Amniotic stem cell (primary cell): Measurements from ENCODE around the gene NAP1L1.
A peak's percentile ranks its signal among the peaks of the same experiment; 100 is the strongest.

Experiments
- DNase-seq: peaks from one replicate; lab custom pipeline; 2025; lab: John Stamatoyannopoulos, UW

The NAP1L1 gene

GRCh38 chr12:76037130-76038103 is 47.1 kb downstream of the NAP1L1 start:
- DNase-seq: peak; percentile 65

GRCh38 chr12:76035045-76035444 is 49.4 kb downstream of the NAP1L1 start:
- DNase-seq: no peak

GRCh38 chr12:76033081-76034011 is 51.1 kb downstream of the NAP1L1 start:
- no peak for DNase-seq

GRCh38 chr12:76032043-76032981 is 52.2 kb downstream of the NAP1L1 start:
- no peak for DNase-seq

- peak; percentile 96 for DNase-seq
These were observed 53.0 kb downstream of the NAP1L1 start, which contains the start of gene PHLDA1 for GRCh38 chr12:76031414-76032042. Gene PHLDA1 (minus strand): TSS chr12:76031776.

GRCh38 chr12:76031081-76031413 is 53.4 kb downstream of the NAP1L1 start:
- no peak for DNase-seq

- no peak for DNase-seq
These were observed 54.0 kb downstream of the NAP1L1 start for GRCh38 chr12:76030341-76031080.

- no peak for DNase-seq
These were observed 54.5 kb downstream of the NAP1L1 start for GRCh38 chr12:76029982-76030340.

GRCh38 chr12:76028571-76029277 is 55.8 kb downstream of the NAP1L1 start:
- DNase-seq: no peak

- DNase-seq: no peak
These were observed 57.8 kb downstream of the NAP1L1 start for GRCh38 chr12:76026643-76027063.

- DNase-seq: no peak
These were observed 58.6 kb downstream of the NAP1L1 start for GRCh38 chr12:76025601-76026575.

GRCh38 chr12:76024942-76025600 is 59.4 kb downstream of the NAP1L1 start:
- DNase-seq: peak; percentile 35

- no peak for DNase-seq
These were observed 60.2 kb downstream of the NAP1L1 start for GRCh38 chr12:76024102-76024781.

GRCh38 chr12:76023069-76023690 is 61.3 kb downstream of the NAP1L1 start:
- DNase-seq: no peak

GRCh38 chr12:76022506-76022905 is 62.0 kb downstream of the NAP1L1 start:
- DNase-seq: no peak

GRCh38 chr12:76020731-76021672 is 63.5 kb downstream of the NAP1L1 start:
- peak; percentile 83 for DNase-seq
